ENCODE measurements around the gene LIN54. TPM values are rescaled to one million over a fixed set of nuclear protein-coding genes. Genes with fewer than 3 reads are reported as not detected.
A peak's percentile ranks its signal among the peaks of the same experiment; 100 is the strongest.

Gene LIN54
- total and polyA plus RNA-seq, 2 donors (not counting 1 experiment from before 2014, with no cell fraction given): 13.3 to 15.2 TPM

GRCh38 chr4:82890528-82890900 lies 120.1 kb downstream of the LIN54 start:
- Histone ChIP-seq H3K9ac (ENCODE audit: insufficient read depth, low read length) (peak overlapping the region; percentile 100), H3K4me3 (replicated peaks in 1 of 4; ENCODE audit: control extremely low read depth in 1 of 4, insufficient read depth in 1 of 4, low read depth in 3 of 4, low read length in 4 of 4) (peak overlapping the region; percentile 55 to 98 (median 88)), H3K4me2 (ENCODE audit: extremely low read depth, insufficient read depth, low read length) (peak overlapping the region; percentile 52), H3K79me2 (ENCODE audit: control insufficient read depth, insufficient read depth, low read length) (peaks cover 57% of the 10 kb centered on the region), H3K27ac (ENCODE audit: insufficient read depth, low read length) (peak overlapping the region; percentile 99), H2AFZ (ENCODE audit: low read length) (no peak overlapping the region), H3K36me3 (ENCODE audit: control insufficient read depth, insufficient read depth, low read length) (peaks cover 7% of the 10 kb centered on the region), H4K20me1 (ENCODE audit: control insufficient read depth, extremely low read depth, insufficient read depth, low read length) (peaks cover 7% of the 10 kb centered on the region), H3K4me1 (ENCODE audit: control insufficient read depth, extremely low read depth, insufficient read depth, low read length) (peaks cover 2% of the 10 kb centered on the region), H3K9me3 (ENCODE audit: control insufficient read depth, insufficient read depth, low read depth, low read length) (no peaks in the 10 kb centered on the region), H3K27me3 (ENCODE audit: control insufficient read depth, insufficient read depth, low read length) (no peaks in the 10 kb centered on the region)
- TF ChIP-seq EZH2 (IDR thresholded peaks at IDR 0.05; ENCODE audit: low read length, missing control alignments): no peak
- no peak for TF ChIP-seq CTCF (conservative IDR thresholded peaks at IDR 0.05 in 1 of 2, IDR thresholded peaks at IDR 0.05 in 1 of 2; ENCODE audit: low read depth in 1 of 2, low read length in 2 of 2)
- peak in 1 of 2 donors; percentile 27 for DNase-seq (ENCODE audit: low read depth in 2 of 2)

- no peak for DNase-seq (ENCODE audit: low read depth in 2 of 2)
- H3K9me3 ChIP-seq (ENCODE audit: control insufficient read depth, insufficient read depth, low read depth, low read length): no peaks in the 10 kb centered on the region
- H3K4me3 ChIP-seq (replicated peaks in 1 of 4; ENCODE audit: control extremely low read depth in 1 of 4, insufficient read depth in 1 of 4, low read depth in 3 of 4, low read length in 4 of 4): peak overlapping the region; percentile 55 to 98 (median 88)
- H4K20me1 ChIP-seq (ENCODE audit: control insufficient read depth, extremely low read depth, insufficient read depth, low read length): peaks cover 13% of the 10 kb centered on the region
- H2AFZ ChIP-seq (ENCODE audit: low read length): no peak overlapping the region
- H3K27ac ChIP-seq (ENCODE audit: insufficient read depth, low read length): no peak overlapping the region
- H3K4me2 ChIP-seq (ENCODE audit: extremely low read depth, insufficient read depth, low read length): peak overlapping the region; percentile 75
- peaks cover 5% of the 10 kb centered on the region for H3K36me3 ChIP-seq (ENCODE audit: control insufficient read depth, insufficient read depth, low read length)
- no peak overlapping the region for H3K9ac ChIP-seq (ENCODE audit: insufficient read depth, low read length)
- H3K79me2 ChIP-seq (ENCODE audit: control insufficient read depth, insufficient read depth, low read length): peaks cover 67% of the 10 kb centered on the region
- peaks cover 2% of the 10 kb centered on the region for H3K4me1 ChIP-seq (ENCODE audit: control insufficient read depth, extremely low read depth, insufficient read depth, low read length)
- H3K27me3 ChIP-seq (ENCODE audit: control insufficient read depth, insufficient read depth, low read length): no peaks in the 10 kb centered on the region
- TF ChIP-seq EZH2 (IDR thresholded peaks at IDR 0.05; ENCODE audit: low read length, missing control alignments) (no peak), CTCF (conservative IDR thresholded peaks at IDR 0.05 in 1 of 2, IDR thresholded peaks at IDR 0.05 in 1 of 2; ENCODE audit: low read depth in 1 of 2, low read length in 2 of 2) (no peak)
Measured at GRCh38 chr4:82889287-82889686, 121.3 kb downstream of the LIN54 start.

- Histone ChIP-seq H3K4me1 (ENCODE audit: control insufficient read depth, extremely low read depth, insufficient read depth, low read length) (peaks cover 5% of the 10 kb centered on the region), H3K9ac (ENCODE audit: insufficient read depth, low read length) (no peak overlapping the region), H3K4me2 (ENCODE audit: extremely low read depth, insufficient read depth, low read length) (peak overlapping the region; percentile 46), H4K20me1 (ENCODE audit: control insufficient read depth, extremely low read depth, insufficient read depth, low read length) (peaks cover 13% of the 10 kb centered on the region), H3K36me3 (ENCODE audit: control insufficient read depth, insufficient read depth, low read length) (peaks cover 3% of the 10 kb centered on the region), H3K27ac (ENCODE audit: insufficient read depth, low read length) (no peak overlapping the region), H3K4me3 (replicated peaks in 1 of 4; ENCODE audit: control extremely low read depth in 1 of 4, insufficient read depth in 1 of 4, low read depth in 3 of 4, low read length in 4 of 4) (peak overlapping the region in 3 of 4 experiments; percentile 29 to 53 (median 48)), H3K9me3 (ENCODE audit: control insufficient read depth, insufficient read depth, low read depth, low read length) (no peaks in the 10 kb centered on the region), H3K79me2 (ENCODE audit: control insufficient read depth, insufficient read depth, low read length) (peaks cover 93% of the 10 kb centered on the region), H3K27me3 (ENCODE audit: control insufficient read depth, insufficient read depth, low read length) (no peaks in the 10 kb centered on the region), H2AFZ (ENCODE audit: low read length) (no peak overlapping the region)
- TF ChIP-seq CTCF (conservative IDR thresholded peaks at IDR 0.05 in 1 of 2, IDR thresholded peaks at IDR 0.05 in 1 of 2; ENCODE audit: low read depth in 1 of 2, low read length in 2 of 2) (no peak), EZH2 (IDR thresholded peaks at IDR 0.05; ENCODE audit: low read length, missing control alignments) (no peak)
- DNase-seq (ENCODE audit: low read depth in 2 of 2): no peak
Measured at GRCh38 chr4:82886147-82886942, 124.3 kb downstream of the LIN54 start.

Measured in fibroblast of lung (primary cell).